SJSA1 (cell line): ENCODE measurements around the gene ZSWIM8. TPM values are rescaled to one million over a fixed set of nuclear protein-coding genes. Genes with fewer than 3 reads are reported as not detected.
"Not testable (repeated sequence)": the region's sequence is repeated elsewhere in the genome, so short reads cannot be mapped to it uniquely, and the experiment has no call there.

ENCODE experiments used
- DNase-seq, 2 experiments: peaks; one replicate each; pipeline ENCODE4 v3.0.0-alpha.2; 2015 to 2020; ENCODE audit warnings: low spot score in 2 of 2, low read depth in 1 of 2
- H3K27ac ChIP-seq: fragments of 250-450 bp; sonication (Bioruptor Pico); 2 replicates; pipeline ENCODE4 v1.5.1; 2020; ENCODE audit warnings: mild to moderate bottlenecking, moderate library complexity
- H3K27me3 ChIP-seq: fragments of 250-450 bp; sonication (Bioruptor Pico); replicated peaks from 2 replicates; pipeline ENCODE4 v1.5.1; 2020; ENCODE audit warnings: mild to moderate bottlenecking, moderate library complexity
- H3K36me3 ChIP-seq: fragments of 250-450 bp; sonication (Bioruptor Pico); 2 replicates; pipeline ENCODE4 v1.5.1; 2020; ENCODE audit warnings: mild to moderate bottlenecking
- H3K4me1 ChIP-seq: fragments of 250-450 bp; sonication (Bioruptor Pico); replicated peaks from 2 replicates; pipeline ENCODE4 v1.6.1; 2021; ENCODE audit warnings: mild to moderate bottlenecking
- H3K4me3 ChIP-seq: fragments of 250-450 bp; sonication (Bioruptor Pico); 2 replicates; pipeline ENCODE4 v1.5.1; 2020; ENCODE audit warnings: mild to moderate bottlenecking
- H3K9me3 ChIP-seq: fragments of 250-450 bp; sonication (Bioruptor Pico); replicated peaks from 2 replicates; pipeline ENCODE4 v1.5.1; 2020; ENCODE audit warnings: mild to moderate bottlenecking
- total RNA-seq: library from RNA; depleted of rRNA; stranded (reverse); fragments of >200 nt; shearing (Covaris generic); gene quantifications from 2 replicates; pipeline ENCODE4 v1.2.3, GENCODE V29; 2014

Gene ZSWIM8
- total RNA-seq, 1 experiment from 2014 or later = 35.8 TPM

GRCh38 chr10:73818402-73818801, 33.0 kb downstream of the ZSWIM8 start:
- DNase-seq = no peak
- H3K4me3 ChIP-seq = no peak overlapping the region
- no peaks in the 10 kb centered on the region for H3K27me3 ChIP-seq
- no peaks in the 10 kb centered on the region for H3K4me1 ChIP-seq
- H3K27ac ChIP-seq = no peak overlapping the region
- H3K9me3 ChIP-seq = no peaks in the 10 kb centered on the region
- H3K36me3 ChIP-seq = peaks cover 3% of the 10 kb centered on the region; the same call in 1 of the 2 replicates

- H3K36me3 ChIP-seq = peaks cover 7% of the 10 kb centered on the region; the same call in 1 of the 2 replicates
- H3K27me3 ChIP-seq = no peaks in the 10 kb centered on the region
- DNase-seq = no peak
- no peaks in the 10 kb centered on the region for H3K9me3 ChIP-seq
- H3K4me1 ChIP-seq = no peaks in the 10 kb centered on the region
- H3K27ac ChIP-seq = no peak overlapping the region
- H3K4me3 ChIP-seq = no peak overlapping the region
Observed at GRCh38 chr10:73819081-73819480, 33.7 kb downstream of the ZSWIM8 start.

GRCh38 chr10:73819513-73820093, 34.2 kb downstream of the ZSWIM8 start:
- Histone ChIP-seq H3K4me3 (no peak overlapping the region), H3K27me3 (no peaks in the 10 kb centered on the region), H3K9me3 (no peaks in the 10 kb centered on the region), H3K36me3 (peaks cover 7% of the 10 kb centered on the region; the same call in 1 of the 2 replicates), H3K4me1 (no peaks in the 10 kb centered on the region), H3K27ac (no peak overlapping the region)
- DNase-seq = no peak

- no peak for DNase-seq
- H3K27ac ChIP-seq = no peak overlapping the region
- peaks cover 14% of the 10 kb centered on the region for H3K4me1 ChIP-seq
- no peaks in the 10 kb centered on the region for H3K27me3 ChIP-seq
- no peaks in the 10 kb centered on the region for H3K9me3 ChIP-seq
- peaks cover 7% of the 10 kb centered on the region; the same call in 1 of the 2 replicates for H3K36me3 ChIP-seq
- H3K4me3 ChIP-seq = no peak overlapping the region
Observed at GRCh38 chr10:73823391-73823790, 38.0 kb downstream of the ZSWIM8 start.

- Histone ChIP-seq H3K9me3 (no peaks in the 10 kb centered on the region), H3K4me1 (peaks cover 14% of the 10 kb centered on the region), H3K36me3 (peaks cover 7% of the 10 kb centered on the region; the same call in 1 of the 2 replicates), H3K27me3 (no peaks in the 10 kb centered on the region), H3K27ac (no peak overlapping the region), H3K4me3 (no peak overlapping the region)
- DNase-seq = no peak
Observed at GRCh38 chr10:73824146-73824725, 38.8 kb downstream of the ZSWIM8 start.

GRCh38 chr10:73827346-73828089, 42.1 kb downstream of the ZSWIM8 start:
- Histone ChIP-seq H3K9me3 (no peaks in the 10 kb centered on the region), H3K4me3 (no peak overlapping the region), H3K4me1 (peaks cover 14% of the 10 kb centered on the region), H3K27me3 (no peaks in the 10 kb centered on the region), H3K27ac (peak overlapping the region; percentile 17; the same call in 1 of the 2 replicates), H3K36me3 (peaks cover 7% of the 10 kb centered on the region; the same call in 1 of the 2 replicates)
- peak; percentile 74 to 84 for DNase-seq

- Histone ChIP-seq H3K27me3 (no peaks in the 10 kb centered on the region), H3K27ac (no peak overlapping the region), H3K36me3 (peaks cover 6% of the 10 kb centered on the region; the same call in 1 of the 2 replicates), H3K9me3 (no peaks in the 10 kb centered on the region), H3K4me1 (peaks cover 14% of the 10 kb centered on the region), H3K4me3 (no peak overlapping the region)
- DNase-seq = no peak
Observed at GRCh38 chr10:73828161-73828560, 42.8 kb downstream of the ZSWIM8 start.

GRCh38 chr10:73829090-73829489, 43.7 kb downstream of the ZSWIM8 start:
- peaks cover 14% of the 10 kb centered on the region for H3K4me1 ChIP-seq
- not testable (repeated sequence) for H3K27ac ChIP-seq, H3K9me3 ChIP-seq, H3K27me3 ChIP-seq, H3K36me3 ChIP-seq, DNase-seq, H3K4me3 ChIP-seq

- Histone ChIP-seq H3K4me1 (0 out of 2 replicates have a peak, but pooled peaks cover 4% of the 10 kb centered on the region), H3K36me3 (peaks cover 12% of the 10 kb centered on the region; the same call in 1 of the 2 replicates), H3K9me3 (no peaks in the 10 kb centered on the region), H3K27ac (no peak overlapping the region), H3K4me3 (no peak overlapping the region), H3K27me3 (no peaks in the 10 kb centered on the region)
- no peak for DNase-seq
Observed at GRCh38 chr10:73836427-73836980, 51.1 kb downstream of the ZSWIM8 start.

- Histone ChIP-seq H3K27me3 (no peaks in the 10 kb centered on the region), H3K9me3 (no peaks in the 10 kb centered on the region), H3K27ac (no peak overlapping the region), H3K4me1 (0 out of 2 replicates have a peak, but pooled peaks cover 4% of the 10 kb centered on the region), H3K4me3 (no peak overlapping the region), H3K36me3 (peaks cover 16% of the 10 kb centered on the region; the same call in 1 of the 2 replicates)
- DNase-seq = no peak
Observed at GRCh38 chr10:73837072-73837471, 51.7 kb downstream of the ZSWIM8 start.

- Histone ChIP-seq H3K9me3 (no peaks in the 10 kb centered on the region), H3K4me1 (0 out of 2 replicates have a peak, but pooled peaks cover 4% of the 10 kb centered on the region), H3K4me3 (no peak overlapping the region), H3K36me3 (peaks cover 23% of the 10 kb centered on the region; the same call in 1 of the 2 replicates), H3K27me3 (no peaks in the 10 kb centered on the region), H3K27ac (no peak overlapping the region)
- DNase-seq = no peak
Observed at GRCh38 chr10:73838008-73838567, 52.7 kb downstream of the ZSWIM8 start.

- Histone ChIP-seq H3K4me3 (no peak overlapping the region), H3K4me1 (0 out of 2 replicates have a peak, but pooled peaks cover 4% of the 10 kb centered on the region), H3K27ac (no peak overlapping the region), H3K27me3 (no peaks in the 10 kb centered on the region), H3K36me3 (peaks cover 23% of the 10 kb centered on the region; the same call in 1 of the 2 replicates), H3K9me3 (no peaks in the 10 kb centered on the region)
- DNase-seq = no peak
Observed at GRCh38 chr10:73838827-73839226, 53.4 kb downstream of the ZSWIM8 start.

GRCh38 chr10:73839276-73839966, 54.0 kb downstream of the ZSWIM8 start:
- H3K36me3 ChIP-seq = peaks cover 23% of the 10 kb centered on the region; the same call in 1 of the 2 replicates
- no peak overlapping the region for H3K4me3 ChIP-seq
- H3K4me1 ChIP-seq = 0 out of 2 replicates have a peak, but pooled peaks cover 4% of the 10 kb centered on the region
- no peak overlapping the region for H3K27ac ChIP-seq
- no peaks in the 10 kb centered on the region for H3K9me3 ChIP-seq
- no peak for DNase-seq
- H3K27me3 ChIP-seq = no peaks in the 10 kb centered on the region
